Mesenchymal stem cell (in vitro differentiated cells and primary cell): ENCODE data around the gene GPER1.
A peak's percentile ranks its signal among the peaks of the same experiment; 100 is the strongest.
"Not testable (repeated sequence)": the region's sequence is repeated elsewhere in the genome, so short reads cannot be mapped to it uniquely, and the experiment has no call there.

Source experiments
- DNase-seq: peaks from one replicate; pipeline ENCODE4 v3.0.0-alpha.2; 2013
- H2AFZ ChIP-seq: one replicate; pipeline ENCODE4 v1.6.1; 2013; ENCODE audit warnings: low read depth, mild to moderate bottlenecking, control low read depth, inconsistent platforms, low read length, moderate library complexity
- H2AK5ac ChIP-seq: 2 replicates; pipeline ENCODE4 v1.6.1; 2013; ENCODE audit warnings: low read length, moderate library complexity, mild to moderate bottlenecking, inconsistent platforms; ENCODE audit not compliant: severe bottlenecking
- H2BK120ac ChIP-seq: one replicate; pipeline ENCODE4 v1.6.1; 2013; ENCODE audit warnings: low read depth, mild to moderate bottlenecking, inconsistent platforms, low read length, moderate library complexity
- H2BK12ac ChIP-seq, 2 experiments: one replicate each; pipeline ENCODE4 v1.6.1; 2013; ENCODE audit warnings: inconsistent platforms in 2 of 2, low read length in 2 of 2, mild to moderate bottlenecking in 2 of 2, moderate library complexity in 2 of 2, control low read depth in 1 of 2
- H2BK15ac ChIP-seq: one replicate; pipeline ENCODE4 v1.6.1; 2013; ENCODE audit warnings: mild to moderate bottlenecking, low read depth, inconsistent platforms; ENCODE audit not compliant: poor library complexity, severe bottlenecking
- H2BK5ac ChIP-seq: 2 replicates; pipeline ENCODE4 v1.6.1; 2013; ENCODE audit warnings: low read depth, mild to moderate bottlenecking, low read length, control low read depth, inconsistent platforms; ENCODE audit not compliant: poor library complexity, severe bottlenecking
- H3K14ac ChIP-seq, 2 experiments: one replicate each; pipeline ENCODE4 v1.6.1; 2013; ENCODE audit warnings: inconsistent platforms in 2 of 2, low read length in 2 of 2, control low read depth in 1 of 2, mild to moderate bottlenecking in 1 of 2, moderate library complexity in 1 of 2
- H3K18ac ChIP-seq, 2 experiments: one replicate each; pipeline ENCODE4 v1.6.1; 2013; ENCODE audit warnings: inconsistent platforms in 2 of 2, low read length in 2 of 2, control low read depth in 1 of 2, low read depth in 1 of 2, mild to moderate bottlenecking in 1 of 2
- H3K23ac ChIP-seq, 2 experiments: one replicate each; pipeline ENCODE4 v1.6.1; 2013; ENCODE audit warnings: inconsistent platforms in 2 of 2, low read length in 2 of 2, mild to moderate bottlenecking in 2 of 2, moderate library complexity in 2 of 2, control low read depth in 1 of 2
- H3K27ac ChIP-seq: 2 replicates; pipeline ENCODE4 v1.5.1; 2013; ENCODE audit warnings: mild to moderate bottlenecking, moderate library complexity, low read length, control low read depth, inconsistent platforms; ENCODE audit not compliant: poor library complexity, severe bottlenecking
- H3K27me3 ChIP-seq, 2 experiments: 2 replicates each; pipeline versions ENCODE4 v1.6.1 to v1.7.0; 2013; ENCODE audit warnings: low read length in 2 of 2, mild to moderate bottlenecking in 2 of 2, moderate library complexity in 2 of 2, control low read depth in 1 of 2, inconsistent platforms in 1 of 2; ENCODE audit not compliant: control insufficient read depth in 1 of 2, insufficient read depth in 1 of 2
- H3K36me3 ChIP-seq, 2 experiments: 2 replicates each; pipeline versions ENCODE4 v1.6.1 to v1.7.0; 2013; ENCODE audit warnings: low read length in 2 of 2, control low read depth in 1 of 2, inconsistent platforms in 1 of 2, low read depth in 1 of 2, mild to moderate bottlenecking in 1 of 2; ENCODE audit not compliant: insufficient read depth in 2 of 2, control insufficient read depth in 1 of 2
- H3K4ac ChIP-seq, 2 experiments: one replicate each; pipeline ENCODE4 v1.6.1; 2013; ENCODE audit warnings: inconsistent platforms in 2 of 2, low read length in 2 of 2, mild to moderate bottlenecking in 2 of 2, moderate library complexity in 2 of 2, control low read depth in 1 of 2, low read depth in 1 of 2
- H3K4me1 ChIP-seq: 2 replicates; pipeline ENCODE4 v1.6.1; 2013; ENCODE audit warnings: low read depth, low read length, control low read depth; ENCODE audit not compliant: control insufficient read depth, insufficient read depth
- H3K4me2 ChIP-seq: 2 replicates; pipeline ENCODE4 v1.6.1; 2013; ENCODE audit warnings: low read length, mild to moderate bottlenecking, inconsistent platforms; ENCODE audit not compliant: poor library complexity, severe bottlenecking
- H3K4me3 ChIP-seq, 2 experiments: 2 replicates each; pipeline versions ENCODE4 v1.5.1 to v1.7.0; 2013; ENCODE audit warnings: low read length in 2 of 2, mild to moderate bottlenecking in 2 of 2, control low read depth in 1 of 2, low read depth in 1 of 2; ENCODE audit not compliant: insufficient read depth in 1 of 2
- H3K79me1 ChIP-seq: replicated peaks from 2 replicates; pipeline ENCODE4 v1.6.1; 2013; ENCODE audit warnings: mild to moderate bottlenecking, control low read depth, low read length, inconsistent platforms; ENCODE audit not compliant: poor library complexity, severe bottlenecking
- H3K9ac ChIP-seq: 2 replicates; pipeline ENCODE4 v1.7.0; 2013; ENCODE audit warnings: mild to moderate bottlenecking, low read length, moderate library complexity
- H3K9me3 ChIP-seq: 2 replicates; pipeline ENCODE4 v1.7.0; 2013; ENCODE audit warnings: mild to moderate bottlenecking, low read length; ENCODE audit not compliant: control insufficient read depth
- H4K8ac ChIP-seq: one replicate; pipeline ENCODE4 v1.6.1; 2013; ENCODE audit warnings: inconsistent platforms, mild to moderate bottlenecking, low read length, moderate library complexity
- H4K91ac ChIP-seq: one replicate; pipeline ENCODE4 v1.6.1; 2013; ENCODE audit warnings: mild to moderate bottlenecking, low read length, inconsistent platforms
- WGBS: methylation state at CpG from one replicate; pipeline ENCODE4 v1.1.7; 2013; ENCODE audit warnings: mixed read lengths; 5-methylcytosine and 5-hydroxymethylcytosine counted together

The GPER1 gene

DNA sequence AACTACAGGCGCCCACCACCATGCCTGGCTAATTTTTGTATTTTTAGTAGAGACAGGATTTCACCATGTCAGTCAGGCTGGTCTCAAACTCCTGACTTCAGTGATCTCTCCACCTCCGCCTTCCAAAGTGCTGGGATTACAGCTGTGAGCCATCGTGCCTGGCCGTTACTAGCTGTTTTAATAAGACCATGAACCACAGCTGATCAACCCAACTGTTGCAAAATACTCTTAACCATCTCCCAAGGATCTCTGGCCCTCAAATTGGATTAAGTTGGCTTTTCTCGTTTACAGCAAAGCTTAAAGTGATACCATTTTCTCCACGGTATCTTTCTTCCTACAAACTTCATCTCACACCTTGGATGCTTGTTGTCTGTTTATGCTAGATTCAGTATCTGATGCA lies 53.7 kb downstream of the GPER1 start:
- H3K23ac ChIP-seq, result no peak overlapping the region
- H2AFZ ChIP-seq, result no peak overlapping the region
- no peak overlapping the region for H2BK15ac ChIP-seq
- no peak overlapping the region for H3K27ac ChIP-seq
- WGBS, result 93% methylated on average over 6 of the region's 6 CpGs
- H2AK5ac ChIP-seq, result no peak overlapping the region
- no peak for DNase-seq
- peak overlapping the region; percentile 37 for H3K9ac ChIP-seq
- H3K4me3 ChIP-seq, result no peak overlapping the region
- H3K18ac ChIP-seq, result no peak overlapping the region
- H2BK12ac ChIP-seq, result no peak overlapping the region
- no peaks in the 10 kb centered on the region for H3K27me3 ChIP-seq
- no peak overlapping the region for H4K91ac ChIP-seq
- H2BK5ac ChIP-seq, result no peak overlapping the region
- H2BK120ac ChIP-seq, result no peak overlapping the region
- H3K9me3 ChIP-seq, result no peaks in the 10 kb centered on the region
- H3K14ac ChIP-seq, result no peak overlapping the region
- H3K4ac ChIP-seq, result no peak overlapping the region
- peaks cover 10% of the 10 kb centered on the region for H3K4me1 ChIP-seq
- peaks cover 12% of the 10 kb centered on the region for H3K79me1 ChIP-seq
- no peak overlapping the region for H3K4me2 ChIP-seq
- no peak overlapping the region for H4K8ac ChIP-seq
- peaks cover 0 to 4% of the 10 kb centered on the region in 2 experiments for H3K36me3 ChIP-seq

DNA sequence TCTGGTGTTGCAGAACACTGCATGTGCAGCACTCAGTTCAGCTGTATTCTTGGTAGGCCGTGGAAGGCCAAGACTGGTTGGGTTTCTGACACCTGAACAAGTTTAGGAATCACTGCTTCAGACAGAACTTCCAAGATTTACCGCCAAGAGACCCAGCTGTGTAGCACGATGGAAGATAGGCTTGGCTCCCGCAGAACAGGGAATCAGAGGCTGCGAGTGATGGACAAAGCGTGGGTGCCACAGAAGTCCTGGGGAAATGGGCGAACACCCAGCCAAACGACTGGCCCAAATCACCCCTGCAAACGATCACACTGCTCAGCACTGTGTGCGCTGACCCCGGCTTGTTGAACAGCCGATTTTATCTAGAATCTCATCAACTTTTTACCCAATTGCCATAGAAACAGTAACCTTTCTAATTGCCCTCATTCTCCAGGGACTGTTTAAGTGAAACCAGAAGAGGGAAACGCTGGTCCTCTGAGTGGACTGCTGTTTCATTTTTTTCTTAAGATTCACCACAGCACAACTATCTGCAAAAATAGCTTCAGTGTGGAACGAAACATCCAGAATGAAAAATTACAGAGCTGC lies 54.2 kb downstream of the GPER1 start:
- WGBS, result 70% methylated on average over 14 of the region's 14 CpGs
- no peak overlapping the region for H3K18ac ChIP-seq
- H3K4me3 ChIP-seq, result peak overlapping the region in 1 of 2 experiments; percentile 26
- peak overlapping the region; percentile 37 for H3K9ac ChIP-seq
- H2BK15ac ChIP-seq, result no peak overlapping the region
- peaks cover 0 to 4% of the 10 kb centered on the region in 2 experiments for H3K36me3 ChIP-seq
- H3K23ac ChIP-seq, result no peak overlapping the region
- H3K27ac ChIP-seq, result no peak overlapping the region
- no peak overlapping the region for H4K91ac ChIP-seq
- H3K79me1 ChIP-seq, result peaks cover 7% of the 10 kb centered on the region
- DNase-seq, result no peak
- no peak overlapping the region for H2BK120ac ChIP-seq
- H3K27me3 ChIP-seq, result no peaks in the 10 kb centered on the region
- no peak overlapping the region for H4K8ac ChIP-seq
- H3K4me2 ChIP-seq, result no peak overlapping the region
- H3K9me3 ChIP-seq, result no peaks in the 10 kb centered on the region
- no peak overlapping the region for H3K4ac ChIP-seq
- H2BK5ac ChIP-seq, result no peak overlapping the region
- H2AK5ac ChIP-seq, result no peak overlapping the region
- peaks cover 6% of the 10 kb centered on the region for H3K4me1 ChIP-seq
- no peak overlapping the region for H3K14ac ChIP-seq
- no peak overlapping the region for H2BK12ac ChIP-seq
- no peak overlapping the region for H2AFZ ChIP-seq

DNA sequence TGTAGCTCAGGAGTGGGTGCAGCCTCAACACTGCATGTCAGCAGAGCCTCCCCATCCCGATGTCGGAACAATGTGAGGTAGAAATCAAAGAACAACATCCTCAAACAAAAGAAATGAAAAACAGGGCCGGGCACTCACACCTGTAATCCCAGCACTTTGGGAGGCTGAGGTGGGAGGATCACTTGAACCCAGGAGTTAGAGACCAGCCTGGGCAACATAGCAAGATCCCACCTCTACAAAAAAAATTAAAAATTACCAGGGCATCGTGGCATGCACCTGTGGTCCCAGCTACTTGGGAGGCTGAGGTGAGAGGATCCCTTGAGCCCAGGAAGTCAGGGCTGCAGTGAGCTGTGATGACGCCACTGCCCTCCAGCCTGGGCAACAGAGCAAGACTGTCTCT lies 55.1 kb downstream of the GPER1 start:
- H2BK15ac ChIP-seq, H3K9me3 ChIP-seq, H2BK12ac ChIP-seq, DNase-seq, H3K36me3 ChIP-seq, H3K4me3 ChIP-seq, H3K27ac ChIP-seq, H2AFZ ChIP-seq, H2AK5ac ChIP-seq, H3K27me3 ChIP-seq, H4K8ac ChIP-seq, H3K23ac ChIP-seq, H3K18ac ChIP-seq, H4K91ac ChIP-seq, H3K14ac ChIP-seq, H3K79me1 ChIP-seq, H3K4ac ChIP-seq, H3K4me2 ChIP-seq, H2BK5ac ChIP-seq, H2BK120ac ChIP-seq, H3K4me1 ChIP-seq: not testable (repeated sequence)
- H3K9ac ChIP-seq, result peak overlapping the region; percentile 37
- 90% methylated on average over 2 of the region's 5 CpGs for WGBS
